WTC11 (cell line): Measurements from ENCODE around the gene PTPN6. TPM values are rescaled to one million over a fixed set of nuclear protein-coding genes. Genes with fewer than 3 reads are reported as not detected.
A peak's percentile ranks its signal among the peaks of the same experiment; 100 is the strongest.

Experiments used
- ATAC-seq: fragments of 200-7000 bp; cut with Tn5 transposase; 2 replicates; pipeline ENCODE4 v1.10.0; 2021; ENCODE audit warnings: mild to moderate bottlenecking, moderate library complexity
- CTCF ChIA-PET: fragments of 300-600 bp; sonication (Branson Sonifier 250); formaldehyde crosslinking; loops from one replicate; lab custom pipeline; 2021; ENCODE audit warnings: antibody characterized with exemption; lab: Charles Lee
- POLR2A ChIA-PET: fragments of 350-600 bp; sonication (Branson Sonifier 250); formaldehyde crosslinking; loops from one replicate; lab custom pipeline; 2021; ENCODE audit warnings: antibody characterized with exemption; lab: Charles Lee
- DNase-seq: peaks from one replicate; pipeline ENCODE4 v3.0.0; 2021; ENCODE audit warnings: low spot score
- H3K27ac Mint-ChIP-seq: 2 replicates; pipeline ENCODE4 v1.8.0; 2021; ENCODE audit warnings: mixed read lengths
- H3K27me3 Mint-ChIP-seq: 2 replicates; pipeline ENCODE4 v1.8.0; 2021; ENCODE audit warnings: low read depth, mild to moderate bottlenecking, moderate library complexity, mixed read lengths
- H3K36me3 Mint-ChIP-seq: 2 replicates; pipeline ENCODE4 v1.8.0; 2021; ENCODE audit warnings: mixed read lengths
- H3K4me1 Mint-ChIP-seq: 2 replicates; pipeline ENCODE4 v1.8.0; 2022; ENCODE audit warnings: mixed read lengths
- H3K4me3 Mint-ChIP-seq: 2 replicates; pipeline ENCODE4 v1.8.0; 2021; ENCODE audit warnings: mild to moderate bottlenecking, moderate library complexity, mixed read lengths
- H3K9me3 Mint-ChIP-seq: 2 replicates; pipeline ENCODE4 v1.8.0; 2021; ENCODE audit warnings: mixed read lengths
- CREB1 ChIP-seq: sonication (generic); formaldehyde crosslinking; IDR thresholded peaks from 2 replicates; pipeline ENCODE4 v1.8.0; 2023; ENCODE audit warnings: mild to moderate bottlenecking, missing genetic modification reagents
- E2F4 ChIP-seq: sonication (generic); formaldehyde crosslinking; IDR thresholded peaks from 2 replicates; pipeline ENCODE4 v1.8.1; 2022; ENCODE audit warnings: low read depth, mild to moderate bottlenecking, moderate library complexity, missing genetic modification reagents, borderline replicate concordance
- EMX1 ChIP-seq: fragments of 250-450 bp; sonication (Bioruptor Pico); IDR thresholded peaks from 2 replicates; pipeline ENCODE4 v1.8.0; 2021; ENCODE audit warnings: mild to moderate bottlenecking
- FOXJ3 ChIP-seq: sonication (generic); formaldehyde crosslinking; IDR thresholded peaks from 2 replicates; pipeline ENCODE4 v1.9.0; 2021; ENCODE audit warnings: missing genetic modification reagents, mild to moderate bottlenecking, borderline replicate concordance
- GRHL2 ChIP-seq: fragments of 250-450 bp; sonication (Bioruptor Pico); IDR thresholded peaks from 2 replicates; pipeline ENCODE4 v1.8.0; 2022; ENCODE audit warnings: mild to moderate bottlenecking, moderate library complexity; ENCODE audit not compliant: insufficient replicate concordance, severe bottlenecking
- GTF2I ChIP-seq: fragments of 250-450 bp; sonication (Bioruptor Pico); conservative IDR thresholded peaks from 2 replicates; pipeline ENCODE4 v1.4.0; 2021; ENCODE audit warnings: mild to moderate bottlenecking
- JAZF1 ChIP-seq: fragments of 250-450 bp; sonication (Bioruptor Pico); IDR thresholded peaks from 2 replicates; pipeline ENCODE4 v1.9.0; 2021; ENCODE audit warnings: moderate library complexity, mild to moderate bottlenecking, inconsistent platforms
- JUN ChIP-seq: sonication (generic); formaldehyde crosslinking; IDR thresholded peaks from 2 replicates; pipeline ENCODE4 v1.8.0; 2023; ENCODE audit warnings: mild to moderate bottlenecking, missing genetic modification reagents
- MXD4 ChIP-seq: fragments of 250-450 bp; sonication (Bioruptor Pico); IDR thresholded peaks from 2 replicates; pipeline ENCODE4 v1.8.0; 2021; ENCODE audit warnings: mild to moderate bottlenecking, moderate library complexity, borderline replicate concordance
- NFE2L1 ChIP-seq: sonication (generic); formaldehyde crosslinking; IDR thresholded peaks from 2 replicates; pipeline ENCODE4 v1.8.1; 2023; ENCODE audit warnings: missing genetic modification reagents
- NFYB ChIP-seq: sonication (generic); formaldehyde crosslinking; conservative IDR thresholded peaks from 2 replicates; pipeline ENCODE4 v1.8.0; 2022; ENCODE audit warnings: low read depth, missing genetic modification reagents
- NR2C2 ChIP-seq: sonication (generic); formaldehyde crosslinking; IDR thresholded peaks from 2 replicates; pipeline ENCODE4 v1.8.0; 2022; ENCODE audit warnings: mild to moderate bottlenecking, missing genetic modification reagents
- PRDM15 ChIP-seq: sonication (generic); formaldehyde crosslinking; IDR thresholded peaks from 2 replicates; pipeline ENCODE4 v1.8.0; 2022; ENCODE audit warnings: missing genetic modification reagents
- SP1 ChIP-seq: sonication (generic); formaldehyde crosslinking; conservative IDR thresholded peaks from 2 replicates; pipeline ENCODE4 v1.8.1; 2022; ENCODE audit warnings: missing genetic modification reagents
- TEAD1 ChIP-seq: sonication (generic); formaldehyde crosslinking; IDR thresholded peaks from 2 replicates; pipeline ENCODE4 v1.8.0; 2022; ENCODE audit warnings: mild to moderate bottlenecking, missing genetic modification reagents
- ZNF121 ChIP-seq: sonication (generic); formaldehyde crosslinking; IDR thresholded peaks from 2 replicates; pipeline ENCODE4 v1.8.0; 2023; ENCODE audit warnings: missing genetic modification reagents
- ZNF138 ChIP-seq: sonication (generic); formaldehyde crosslinking; conservative IDR thresholded peaks from 2 replicates; pipeline ENCODE4 v1.8.1; 2022; ENCODE audit warnings: mild to moderate bottlenecking, moderate library complexity, missing genetic modification reagents
- ZNF219 ChIP-seq: sonication (generic); formaldehyde crosslinking; IDR thresholded peaks from 2 replicates; pipeline ENCODE4 v1.8.0; 2023; ENCODE audit warnings: missing genetic modification reagents, mild to moderate bottlenecking, borderline replicate concordance
- ZNF416 ChIP-seq: fragments of 250-450 bp; sonication (Bioruptor Pico); IDR thresholded peaks from 2 replicates; pipeline ENCODE4 v1.9.0; 2021; ENCODE audit warnings: mild to moderate bottlenecking, inconsistent platforms
- total RNA-seq: library from RNA; stranded (reverse); gene quantifications from 3 replicates; pipeline ENCODE4 v1.2.3, GENCODE V29; 2021

Gene PTPN6
- total RNA-seq, 1 experiment from 2014 or later, result 27.1 TPM

- TF ChIP-seq JUN (CRISPR knock-in tag) (no peak), MXD4 (CRISPR knock-in tag) (no peak), PRDM15 (no peak), EMX1 (no peak), ZNF219 (CRISPR knock-in tag) (no peak), E2F4 (no peak)
Observed at GRCh38 chr12:6954316-6955107, 3.4 kb downstream of the PTPN6 start (continued).

- no peaks in the 10 kb centered on the region for H3K9me3 Mint-ChIP-seq
- ATAC-seq (no peak), DNase-seq (no peak)
- TF ChIP-seq GTF2I (CRISPR knock-in tag) (no peak), NR2C2 (no peak), GRHL2 (CRISPR knock-in tag) (no peak), NFYB (CRISPR knock-in tag) (no peak)
- ChIA-PET CTCF (interaction anchor here (1.8 kb wide), 1 partner anchor 9 kb away, joined by 5 read pairs; no protein-coding TSS in a partner anchor), POLR2A (no interaction called here)
- H3K4me1 Mint-ChIP-seq, result peaks cover 29% of the 10 kb centered on the region
- H3K27ac Mint-ChIP-seq, result 0 out of 2 replicates have a peak overlapping the region, but pooled peaks have one; percentile 49
- H3K27me3 Mint-ChIP-seq, result no peaks in the 10 kb centered on the region
- H3K36me3 Mint-ChIP-seq, result no peaks in the 10 kb centered on the region
- no peak overlapping the region for H3K4me3 Mint-ChIP-seq
Observed at GRCh38 chr12:6955108-6956020, 4.2 kb downstream of the PTPN6 start.

GRCh38 chr12:6956021-6956727 lies 5.0 kb downstream of the PTPN6 start:
- DNase-seq, result no peak
- Mint-ChIP-seq H3K9me3 (no peaks in the 10 kb centered on the region), H3K27me3 (no peaks in the 10 kb centered on the region), H3K36me3 (no peaks in the 10 kb centered on the region), H3K4me1 (peaks cover 31% of the 10 kb centered on the region), H3K4me3 (no peak overlapping the region), H3K27ac (no peak overlapping the region)
- ChIA-PET CTCF (interaction anchor here (1.0 to 1.8 kb wide), 2 partner anchors 9 to 12 kb away, joined by 3 to 5 read pairs; partner anchors contain the start of genes C12orf57 and RNU7-1), POLR2A (no interaction called here)
- TF ChIP-seq CREB1 (no peak), SP1 (no peak), ZNF219 (CRISPR knock-in tag) (no peak), NR2C2 (no peak), JAZF1 (CRISPR knock-in tag) (no peak), NFE2L1 (CRISPR knock-in tag) (no peak), TEAD1 (CRISPR knock-in tag) (no peak), ZNF121 (CRISPR knock-in tag) (no peak), FOXJ3 (CRISPR knock-in tag) (no peak), ZNF138 (CRISPR knock-in tag) (no peak), ZNF416 (CRISPR knock-in tag) (no peak), JUN (CRISPR knock-in tag) (no peak)
- no peak for ATAC-seq
